Dendritic cell treated with granulocyte-macrophage colony-stimulating factor and Interleukin-4, amounts not matched to agents 40 ng/mL and 50 ng/mL, for 4 days (primary cell): ENCODE results near the gene CACNA1C.
"Not testable (repeated sequence)": the region's sequence is repeated elsewhere in the genome, so short reads cannot be mapped to it uniquely, and the experiment has no call there.

Experiments used
- H3K27ac Mint-ChIP-seq: one replicate; pipeline ENCODE4 v1.8.0; 2022; ENCODE audit warnings: mild to moderate bottlenecking, mixed read lengths
- H3K27me3 Mint-ChIP-seq: one replicate; pipeline ENCODE4 v1.8.0; 2022; ENCODE audit warnings: mild to moderate bottlenecking, mixed read lengths
- H3K36me3 Mint-ChIP-seq: one replicate; pipeline ENCODE4 v1.8.0; 2022; ENCODE audit warnings: low read depth, mixed read lengths
- H3K4me1 Mint-ChIP-seq: one replicate; pipeline ENCODE4 v1.8.0; 2022; ENCODE audit warnings: low read depth, mixed read lengths
- H3K4me3 Mint-ChIP-seq: one replicate; pipeline ENCODE4 v1.8.0; 2022; ENCODE audit warnings: mild to moderate bottlenecking, moderate library complexity, mixed read lengths
- H3K9me3 Mint-ChIP-seq: one replicate; pipeline ENCODE4 v1.8.0; 2022; ENCODE audit warnings: mixed read lengths
- intact Hi-C: fragments of 100-400 bp; cut with micrococcal nuclease; formaldehyde crosslinking; loops from one replicate; pipeline ENCODE4 v1.15.0; 2022

CACNA1C gene

DNA sequence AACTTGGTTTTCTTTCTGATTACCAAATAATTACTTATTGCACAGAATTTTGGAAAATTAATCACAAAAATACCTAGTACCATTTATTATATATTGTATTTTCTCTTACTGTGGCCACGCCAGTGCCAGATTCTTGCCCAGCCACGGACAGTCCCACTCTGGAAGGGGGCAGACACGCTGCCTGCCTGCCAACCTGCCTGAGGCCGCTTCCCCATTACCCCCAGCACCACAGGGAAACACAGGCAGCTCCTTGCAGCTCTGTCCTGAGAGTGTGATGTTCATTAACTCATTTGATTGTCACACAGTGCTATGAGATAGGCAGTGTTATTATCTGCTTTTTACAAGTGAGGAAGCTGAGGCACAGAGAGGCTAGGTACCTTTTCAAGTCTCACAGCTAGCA is 46.8 kb downstream of the CACNA1C start:
- H3K4me1 Mint-ChIP-seq: peaks cover 3% of the 10 kb centered on the region
- no peaks in the 10 kb centered on the region for H3K36me3 Mint-ChIP-seq
- H3K4me3 Mint-ChIP-seq: no peak overlapping the region
- no peaks in the 10 kb centered on the region for H3K9me3 Mint-ChIP-seq
- no peaks in the 10 kb centered on the region for H3K27me3 Mint-ChIP-seq
- no peak overlapping the region for H3K27ac Mint-ChIP-seq
- intact Hi-C loops: no loop called here

DNA sequence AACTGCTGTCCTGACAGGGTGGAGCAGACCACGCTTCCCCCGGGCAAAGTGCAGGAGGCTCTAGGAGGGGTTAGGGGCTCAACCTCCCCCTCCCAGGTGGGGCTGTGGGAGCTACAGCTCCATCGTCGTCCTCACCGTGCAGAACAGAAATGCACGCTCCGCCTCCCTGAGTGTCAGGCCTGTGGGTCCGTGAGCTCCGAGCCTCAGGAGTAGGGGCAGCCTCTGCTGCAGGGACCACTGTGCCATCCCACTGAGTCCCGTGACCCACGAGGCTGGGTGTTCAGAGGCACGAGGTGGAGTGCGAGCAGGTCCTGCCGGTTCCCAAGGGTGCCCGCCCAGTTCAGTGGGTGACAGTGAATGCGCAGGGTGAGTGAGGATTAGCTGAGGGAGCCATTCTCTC is 48.6 kb downstream of the CACNA1C start:
- intact Hi-C loops: no loop called here
- no peak overlapping the region for H3K4me3 Mint-ChIP-seq
- no peaks in the 10 kb centered on the region for H3K27me3 Mint-ChIP-seq

DNA sequence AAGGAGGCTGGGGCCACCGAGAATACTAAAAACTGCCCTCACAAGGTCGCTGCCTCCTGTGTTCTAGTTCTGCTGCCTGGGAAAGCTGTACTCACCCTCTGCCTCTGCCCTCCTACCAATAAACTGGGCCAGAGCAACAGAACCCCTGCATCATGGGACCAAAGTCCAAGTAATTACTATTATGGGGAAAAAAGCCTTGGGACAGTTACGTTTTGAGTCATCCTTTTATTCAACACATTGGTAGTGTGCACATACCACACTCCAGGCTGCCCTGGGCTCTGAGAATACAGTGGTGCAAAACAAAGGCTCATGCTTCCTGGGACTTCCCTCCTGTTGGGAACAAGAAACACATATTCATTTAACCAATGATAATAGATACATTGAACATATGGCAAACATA is 49.0 kb downstream of the CACNA1C start:
- no peaks in the 10 kb centered on the region for H3K4me1 Mint-ChIP-seq
- intact Hi-C loops: no loop called here
- H3K4me3 Mint-ChIP-seq: no peak overlapping the region
- H3K27me3 Mint-ChIP-seq: no peaks in the 10 kb centered on the region
- no peaks in the 10 kb centered on the region for H3K36me3 Mint-ChIP-seq
- H3K9me3 Mint-ChIP-seq: no peaks in the 10 kb centered on the region
- H3K27ac Mint-ChIP-seq: no peak overlapping the region

More for the DNA sequence above, 48.6 kb downstream of the CACNA1C start:
- Mint-ChIP-seq H3K4me1 (no peaks in the 10 kb centered on the region), H3K27ac (no peak overlapping the region), H3K9me3 (no peaks in the 10 kb centered on the region), H3K36me3 (no peaks in the 10 kb centered on the region)

DNA sequence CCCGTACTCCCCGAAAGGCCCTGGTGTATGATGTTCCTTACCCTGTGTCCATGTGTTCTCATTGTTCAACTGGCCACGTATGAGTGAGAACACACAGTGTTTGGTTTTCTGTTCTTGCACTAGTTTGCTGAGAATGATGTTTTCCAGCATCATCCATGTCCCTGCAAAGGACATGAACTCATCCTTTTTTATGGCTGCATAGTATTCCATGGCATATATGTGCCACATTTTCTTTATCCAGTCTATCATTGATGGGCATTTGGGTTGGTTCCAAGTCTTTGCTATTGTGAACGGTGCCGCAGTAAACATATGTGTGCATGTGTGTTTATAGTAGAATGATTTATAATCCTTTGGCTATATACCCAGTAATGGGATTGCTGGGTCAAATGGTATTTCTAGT is 49.9 kb downstream of the CACNA1C start:
- H3K4me3 Mint-ChIP-seq, H3K36me3 Mint-ChIP-seq, H3K27me3 Mint-ChIP-seq, H3K27ac Mint-ChIP-seq, H3K9me3 Mint-ChIP-seq, H3K4me1 Mint-ChIP-seq, intact Hi-C loops: not testable (repeated sequence)

DNA sequence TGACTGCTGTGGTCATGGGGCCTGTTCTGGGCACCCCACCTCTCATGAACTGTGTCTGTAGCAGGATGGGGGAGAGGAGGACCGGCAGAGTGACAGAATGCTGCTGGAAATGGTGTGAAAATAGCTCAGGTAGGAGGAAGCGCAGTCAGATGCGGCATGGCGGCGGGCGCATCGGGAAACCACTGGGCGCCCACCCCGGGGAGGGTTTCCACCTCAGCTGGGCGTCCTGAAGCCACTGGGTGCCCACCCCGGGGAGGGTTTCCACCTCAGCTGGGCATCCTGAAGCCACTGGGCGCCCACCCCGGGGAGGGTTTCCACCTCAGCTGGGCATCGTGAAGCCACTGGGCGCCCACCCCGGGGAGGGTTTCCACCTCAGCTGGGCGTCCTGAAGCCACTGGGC is 52.6 kb downstream of the CACNA1C start:
- H3K27ac Mint-ChIP-seq, H3K4me1 Mint-ChIP-seq, H3K4me3 Mint-ChIP-seq, intact Hi-C loops, H3K9me3 Mint-ChIP-seq, H3K27me3 Mint-ChIP-seq, H3K36me3 Mint-ChIP-seq: not testable (repeated sequence)

DNA sequence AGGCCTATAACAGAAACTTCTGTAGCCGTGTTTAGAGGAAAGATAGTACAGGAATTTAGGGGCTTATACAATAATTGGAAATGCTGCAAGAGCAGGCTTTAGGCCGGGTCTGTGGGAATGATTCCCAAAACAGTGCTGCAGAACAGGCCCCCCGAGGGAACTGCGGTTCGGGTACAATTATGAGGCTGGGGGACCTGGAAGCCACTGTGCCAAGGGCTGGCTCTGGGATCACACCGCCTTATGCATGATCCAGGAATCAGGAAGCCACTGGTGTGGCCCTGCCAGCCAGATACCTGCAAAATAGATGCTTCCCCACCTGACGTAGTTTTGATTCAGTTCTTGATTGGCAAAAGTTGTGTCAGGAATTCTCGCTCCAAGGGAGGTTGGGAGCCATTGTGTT is 55.4 kb downstream of the CACNA1C start:
- Mint-ChIP-seq H3K27me3 (no peaks in the 10 kb centered on the region), H3K9me3 (no peaks in the 10 kb centered on the region), H3K4me3 (no peak overlapping the region), H3K4me1 (no peaks in the 10 kb centered on the region), H3K27ac (no peak overlapping the region), H3K36me3 (no peaks in the 10 kb centered on the region)
- intact Hi-C loops: no loop called here

DNA sequence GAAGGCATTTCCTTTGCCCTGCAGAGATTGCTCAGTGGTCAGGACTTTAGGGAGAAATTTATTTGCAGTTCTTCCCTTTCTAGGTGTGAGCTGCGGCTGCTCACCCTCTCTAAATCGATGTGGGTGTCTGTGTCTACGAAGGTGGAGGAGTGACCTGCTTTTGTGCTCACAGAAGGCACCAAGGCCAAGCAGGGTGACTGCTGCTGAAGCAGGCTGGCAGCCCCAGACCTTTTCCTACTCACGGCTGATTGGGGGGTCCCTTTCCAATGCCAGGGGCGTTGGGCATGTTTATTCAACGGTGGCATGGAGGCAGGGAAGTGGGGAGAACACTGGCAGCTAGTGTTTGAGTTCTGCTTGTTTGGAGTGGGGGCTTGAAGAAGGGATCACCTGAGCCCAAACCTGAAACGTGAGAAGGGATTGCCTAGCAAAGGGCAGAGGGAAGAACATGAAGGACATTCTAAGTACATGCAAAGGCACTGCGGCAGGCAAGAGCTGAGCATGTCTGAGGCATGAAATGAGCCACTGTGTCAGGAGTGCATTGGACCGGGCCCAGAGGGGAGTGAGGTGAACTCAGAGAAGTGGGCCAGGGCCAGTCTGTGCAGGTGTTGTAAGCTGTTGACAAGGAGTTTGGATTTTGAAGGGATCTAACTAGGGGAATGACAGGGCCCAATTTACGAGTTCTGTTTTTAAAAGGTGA is 56.3 kb downstream of the CACNA1C start:
- Mint-ChIP-seq H3K36me3 (no peaks in the 10 kb centered on the region), H3K27ac (no peak overlapping the region), H3K27me3 (no peaks in the 10 kb centered on the region), H3K4me1 (no peaks in the 10 kb centered on the region), H3K4me3 (no peak overlapping the region), H3K9me3 (no peaks in the 10 kb centered on the region)
- intact Hi-C loops: no loop called here

DNA sequence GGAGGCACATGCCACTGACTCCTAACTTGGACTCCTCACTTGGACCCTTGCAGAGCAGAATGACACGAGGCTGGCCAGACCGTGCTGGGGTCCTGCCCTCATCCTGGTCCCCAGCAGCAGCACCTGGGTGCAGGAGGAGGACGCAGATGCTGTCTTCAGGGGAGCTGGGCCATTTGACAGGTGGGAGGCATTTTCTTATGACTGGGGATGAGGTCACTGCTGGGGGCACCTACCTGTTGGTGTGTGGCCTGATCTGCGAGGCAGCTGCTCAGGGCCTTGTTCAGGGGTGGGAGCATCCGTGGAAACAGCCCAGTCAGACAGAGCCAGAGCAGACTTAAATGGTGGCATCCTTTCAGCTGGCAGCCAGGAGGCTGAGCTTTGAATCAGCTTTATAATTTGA is 57.3 kb downstream of the CACNA1C start:
- Mint-ChIP-seq H3K27ac (no peak overlapping the region), H3K27me3 (no peaks in the 10 kb centered on the region), H3K4me1 (no peaks in the 10 kb centered on the region), H3K36me3 (no peaks in the 10 kb centered on the region), H3K9me3 (no peaks in the 10 kb centered on the region), H3K4me3 (no peak overlapping the region)
- intact Hi-C loops: no loop called here

DNA sequence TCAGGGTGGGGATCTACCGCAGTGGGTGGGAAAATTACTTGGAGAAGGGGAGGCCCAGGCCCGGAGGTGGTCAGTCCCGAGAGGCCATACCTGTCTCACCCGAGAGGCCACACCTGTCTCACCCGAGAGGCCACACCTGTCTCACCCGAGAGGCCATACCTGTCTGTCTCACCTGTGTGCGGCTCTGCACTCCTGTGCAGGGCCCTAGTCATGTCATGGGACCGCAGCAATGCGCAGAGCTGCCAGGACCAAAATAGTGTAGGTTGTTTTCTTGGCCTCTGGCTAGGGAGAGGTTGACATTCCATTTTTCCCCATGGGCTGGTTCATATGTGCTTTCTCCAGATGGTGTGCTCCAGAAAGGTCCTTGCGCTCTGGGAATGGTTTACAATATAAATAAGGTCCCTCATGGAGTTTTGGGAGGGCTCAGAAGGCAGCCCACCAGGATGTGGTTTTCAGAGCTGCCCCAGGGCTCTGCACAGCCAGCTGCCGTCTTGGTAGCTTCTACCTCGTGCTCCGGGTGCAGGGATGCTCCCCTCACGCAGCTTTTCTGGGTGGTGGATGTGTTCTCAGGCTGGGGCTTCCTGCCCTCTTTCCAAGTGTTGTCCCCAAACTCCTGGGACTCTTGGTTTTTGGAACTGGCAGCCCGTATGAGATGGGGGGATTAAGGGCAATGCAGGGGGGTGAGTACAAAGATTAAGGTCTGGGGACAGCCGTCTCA is 58.2 kb downstream of the CACNA1C start:
- Mint-ChIP-seq H3K4me3 (no peak overlapping the region), H3K36me3 (no peaks in the 10 kb centered on the region), H3K27me3 (no peaks in the 10 kb centered on the region), H3K9me3 (no peaks in the 10 kb centered on the region), H3K27ac (no peak overlapping the region), H3K4me1 (no peaks in the 10 kb centered on the region)
- intact Hi-C loops: no loop called here

DNA sequence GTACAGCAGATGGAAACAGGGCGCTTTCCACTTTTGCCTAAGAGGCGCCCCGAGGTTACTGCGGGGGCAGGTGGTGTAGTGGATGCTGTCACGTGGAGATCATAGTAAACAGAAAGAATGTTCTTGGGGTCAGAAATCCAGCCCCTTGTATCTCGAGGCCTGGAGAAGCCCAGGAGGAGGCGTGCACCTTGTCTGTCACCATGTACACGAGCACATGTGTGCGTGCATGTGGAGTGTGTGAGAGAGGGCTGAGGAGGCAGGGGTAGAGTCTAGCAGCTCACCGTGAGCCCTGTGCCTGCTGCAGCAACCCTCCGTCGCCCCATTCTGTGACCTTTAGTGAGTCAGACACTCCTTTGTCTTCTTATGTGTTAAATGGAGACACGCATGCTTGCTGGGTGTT is 59.0 kb downstream of the CACNA1C start:
- Mint-ChIP-seq H3K27me3 (no peaks in the 10 kb centered on the region), H3K9me3 (no peaks in the 10 kb centered on the region), H3K36me3 (no peaks in the 10 kb centered on the region), H3K4me3 (no peak overlapping the region), H3K27ac (no peak overlapping the region), H3K4me1 (no peaks in the 10 kb centered on the region)
- intact Hi-C loops: no loop called here

DNA sequence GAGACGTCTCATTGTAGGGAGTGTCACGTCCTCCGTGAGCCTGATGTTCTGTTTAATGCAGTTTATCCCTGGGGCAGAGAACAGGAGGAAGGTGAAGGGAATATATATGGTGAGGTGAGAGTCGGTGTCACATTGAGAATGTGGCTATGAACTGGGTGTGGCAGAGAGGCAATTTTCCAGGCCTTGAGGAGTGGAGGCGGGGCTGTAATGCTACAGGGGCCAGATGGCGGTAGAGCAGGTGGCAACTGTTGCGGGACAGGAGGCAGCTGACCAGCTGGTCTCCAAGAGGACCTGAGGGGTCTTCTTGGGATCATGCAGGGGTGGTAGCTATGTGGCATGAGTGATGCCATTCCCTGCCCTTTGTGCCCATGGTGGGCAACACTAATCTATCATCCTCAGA is 59.6 kb downstream of the CACNA1C start:
- intact Hi-C loops: no loop called here
- Mint-ChIP-seq H3K4me3 (no peak overlapping the region), H3K27me3 (no peaks in the 10 kb centered on the region), H3K9me3 (no peaks in the 10 kb centered on the region), H3K36me3 (no peaks in the 10 kb centered on the region), H3K27ac (no peak overlapping the region), H3K4me1 (no peaks in the 10 kb centered on the region)

DNA sequence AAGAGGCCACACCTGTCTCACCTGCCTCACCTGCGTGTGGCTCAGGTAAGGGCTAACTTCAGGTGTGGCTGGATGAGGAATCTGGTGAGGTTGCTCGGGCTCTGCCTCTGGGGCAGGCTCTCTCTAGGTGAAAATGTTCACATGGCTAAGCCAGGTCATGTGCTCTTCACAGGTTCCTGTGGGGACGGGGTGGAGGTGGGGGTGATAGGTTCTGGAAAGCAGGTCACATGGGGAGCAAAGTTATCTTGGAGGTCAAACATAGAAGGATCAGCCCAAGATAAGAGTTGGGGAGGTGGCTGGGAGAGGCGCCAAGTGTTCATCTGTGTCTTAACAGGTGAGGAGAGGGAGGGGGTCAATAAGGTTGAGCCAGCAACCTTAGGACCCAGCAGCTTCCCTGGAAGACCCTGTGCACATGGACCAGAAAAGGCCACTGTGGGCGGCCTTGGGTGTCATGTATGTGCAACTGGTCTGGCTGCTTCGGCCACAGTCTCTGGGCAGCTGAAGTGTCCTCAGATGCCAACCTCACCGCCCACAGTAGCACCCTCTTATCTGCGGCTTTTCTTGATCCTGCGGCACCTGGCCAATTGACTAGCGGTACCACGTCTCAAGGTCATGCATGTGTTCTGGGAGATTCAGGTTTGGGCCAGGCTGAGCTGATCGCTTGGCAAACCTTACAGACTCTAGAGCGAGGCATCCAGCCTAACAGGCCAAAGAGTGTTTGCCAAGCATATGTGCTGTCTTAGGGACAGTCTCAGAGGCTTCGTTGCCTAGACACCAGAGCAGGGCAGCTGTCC is 60.5 kb downstream of the CACNA1C start:
- Mint-ChIP-seq H3K9me3 (no peaks in the 10 kb centered on the region), H3K4me1 (no peaks in the 10 kb centered on the region), H3K36me3 (no peaks in the 10 kb centered on the region), H3K4me3 (no peak overlapping the region), H3K27me3 (no peaks in the 10 kb centered on the region), H3K27ac (no peak overlapping the region)
- intact Hi-C loops: no loop called here

DNA sequence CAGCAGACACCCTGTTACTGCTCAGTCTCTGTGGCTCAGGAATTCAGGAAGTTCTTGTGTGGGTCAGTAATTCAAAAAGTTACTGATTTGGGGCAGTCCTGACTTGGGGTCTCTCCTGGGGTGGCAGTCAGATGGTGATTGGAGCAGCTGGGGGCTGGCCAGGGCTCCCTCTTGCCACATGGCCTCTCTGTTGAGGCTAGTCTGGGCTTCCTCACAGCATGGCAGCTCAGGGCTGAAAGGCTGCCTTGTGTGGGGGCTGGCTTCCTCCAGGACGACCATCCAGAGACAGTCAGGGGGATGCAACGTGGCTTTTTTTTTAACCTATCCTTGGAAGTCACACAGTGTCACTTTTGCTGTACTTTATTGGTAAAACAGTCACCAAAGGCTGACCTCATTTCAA is 61.3 kb downstream of the CACNA1C start:
- intact Hi-C loops: no loop called here
- H3K27ac Mint-ChIP-seq: no peak overlapping the region
- H3K4me3 Mint-ChIP-seq: no peak overlapping the region
- H3K9me3 Mint-ChIP-seq: no peaks in the 10 kb centered on the region
- H3K27me3 Mint-ChIP-seq: no peaks in the 10 kb centered on the region
- no peaks in the 10 kb centered on the region for H3K36me3 Mint-ChIP-seq
- no peaks in the 10 kb centered on the region for H3K4me1 Mint-ChIP-seq

DNA sequence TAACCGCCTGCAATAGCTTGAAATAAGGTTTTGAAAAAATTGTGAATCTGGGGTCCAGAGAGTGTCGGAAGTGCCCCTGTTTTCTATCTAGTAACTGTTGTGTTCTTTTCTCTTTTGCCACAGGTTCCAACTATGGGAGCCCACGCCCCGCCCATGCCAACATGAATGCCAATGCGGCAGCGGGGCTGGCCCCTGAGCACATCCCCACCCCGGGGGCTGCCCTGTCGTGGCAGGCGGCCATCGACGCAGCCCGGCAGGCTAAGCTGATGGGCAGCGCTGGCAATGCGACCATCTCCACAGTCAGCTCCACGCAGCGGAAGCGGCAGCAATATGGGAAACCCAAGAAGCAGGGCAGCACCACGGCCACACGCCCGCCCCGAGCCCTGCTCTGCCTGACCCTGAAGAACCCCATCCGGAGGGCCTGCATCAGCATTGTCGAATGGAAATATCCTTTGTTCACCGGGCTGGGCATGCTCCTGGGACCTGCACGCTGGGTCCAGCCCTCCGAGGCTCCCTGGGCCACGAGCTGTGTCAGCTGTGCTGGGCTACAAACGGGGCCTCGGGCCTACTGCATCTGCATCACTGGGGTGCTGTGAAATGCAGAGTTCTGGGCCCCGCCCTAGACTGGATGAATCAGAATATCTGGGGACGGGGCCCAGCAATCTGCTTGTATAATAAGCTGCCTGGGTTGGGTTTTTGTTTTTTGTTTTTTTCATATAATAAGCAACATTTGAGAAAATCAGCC is 62.5 kb downstream of the CACNA1C start:
- intact Hi-C loops: no loop called here
- H3K36me3 Mint-ChIP-seq: no peaks in the 10 kb centered on the region
- H3K4me3 Mint-ChIP-seq: no peak overlapping the region
- H3K27ac Mint-ChIP-seq: no peak overlapping the region
- H3K4me1 Mint-ChIP-seq: no peaks in the 10 kb centered on the region
- H3K27me3 Mint-ChIP-seq: no peaks in the 10 kb centered on the region
- no peaks in the 10 kb centered on the region for H3K9me3 Mint-ChIP-seq
